ENCODE data around the gene LRRC17.

The LRRC17 gene

GRCh38 chr7:102890971-102891692 lies 21.7 kb upstream of the LRRC17 start:
- no peak overlapping the region for H3K4me3 ChIP-seq (ENCODE audit: severe bottlenecking)
- H3K27me3 ChIP-seq (ENCODE audit: insufficient read depth, poor library complexity, severe bottlenecking), result no peaks in the 10 kb centered on the region
- TF ChIP-seq CTCF (IDR thresholded peaks at IDR 0.05; ENCODE audit: poor library complexity, severe bottlenecking), result no peak
- H3K9me3 ChIP-seq (ENCODE audit: severe bottlenecking), result no peaks in the 10 kb centered on the region
- peaks cover 24% of the 10 kb centered on the region for H3K4me1 ChIP-seq (ENCODE audit: insufficient read depth, poor library complexity, severe bottlenecking)
- no peaks in the 10 kb centered on the region for H3K36me3 ChIP-seq (ENCODE audit: low read depth)
- H3K27ac ChIP-seq (ENCODE audit: poor library complexity, severe bottlenecking), result peak overlapping the region; percentile 75
- peak; percentile 34 for ATAC-seq (ENCODE audit: low read depth)
- no peak for DNase-seq (ENCODE audit: low spot score)

GRCh38 chr7:102891693-102892261 lies 21.0 kb upstream of the LRRC17 start:
- TF ChIP-seq CTCF (IDR thresholded peaks at IDR 0.05; ENCODE audit: poor library complexity, severe bottlenecking), result no peak
- Histone ChIP-seq H3K4me1 (ENCODE audit: insufficient read depth, poor library complexity, severe bottlenecking) (peaks cover 24% of the 10 kb centered on the region), H3K4me3 (ENCODE audit: severe bottlenecking) (no peak overlapping the region), H3K27me3 (ENCODE audit: insufficient read depth, poor library complexity, severe bottlenecking) (no peaks in the 10 kb centered on the region), H3K9me3 (ENCODE audit: severe bottlenecking) (no peaks in the 10 kb centered on the region), H3K27ac (ENCODE audit: poor library complexity, severe bottlenecking) (peak overlapping the region; percentile 75), H3K36me3 (ENCODE audit: low read depth) (no peaks in the 10 kb centered on the region)
- DNase-seq (ENCODE audit: low spot score) (no peak), ATAC-seq (ENCODE audit: low read depth) (peak; percentile 97)

- ATAC-seq (ENCODE audit: low read depth) (no peak), DNase-seq (ENCODE audit: low spot score) (no peak)
- Histone ChIP-seq H3K4me1 (ENCODE audit: insufficient read depth, poor library complexity, severe bottlenecking) (peaks cover 24% of the 10 kb centered on the region), H3K27ac (ENCODE audit: poor library complexity, severe bottlenecking) (peak overlapping the region; percentile 75), H3K9me3 (ENCODE audit: severe bottlenecking) (no peaks in the 10 kb centered on the region), H3K27me3 (ENCODE audit: insufficient read depth, poor library complexity, severe bottlenecking) (no peaks in the 10 kb centered on the region), H3K4me3 (ENCODE audit: severe bottlenecking) (no peak overlapping the region), H3K36me3 (ENCODE audit: low read depth) (no peaks in the 10 kb centered on the region)
- no peak for TF ChIP-seq CTCF (IDR thresholded peaks at IDR 0.05; ENCODE audit: poor library complexity, severe bottlenecking)
Observed at GRCh38 chr7:102892631-102893278, 20.0 kb upstream of the LRRC17 start.

GRCh38 chr7:102895602-102896001 lies 17.2 kb upstream of the LRRC17 start:
- Histone ChIP-seq H3K27me3 (ENCODE audit: insufficient read depth, poor library complexity, severe bottlenecking) (no peaks in the 10 kb centered on the region), H3K4me1 (ENCODE audit: insufficient read depth, poor library complexity, severe bottlenecking) (peaks cover 24% of the 10 kb centered on the region), H3K9me3 (ENCODE audit: severe bottlenecking) (no peaks in the 10 kb centered on the region), H3K4me3 (ENCODE audit: severe bottlenecking) (no peak overlapping the region), H3K36me3 (ENCODE audit: low read depth) (no peaks in the 10 kb centered on the region), H3K27ac (ENCODE audit: poor library complexity, severe bottlenecking) (no peak overlapping the region)
- ATAC-seq (ENCODE audit: low read depth) (no peak), DNase-seq (ENCODE audit: low spot score) (no peak)
- no peak for TF ChIP-seq CTCF (IDR thresholded peaks at IDR 0.05; ENCODE audit: poor library complexity, severe bottlenecking)

Data from RWPE2 (cell line).